Hindlimb muscle (tissue), 1 donor: ENCODE data around the gene UPK3B. TPM values are rescaled to one million over a fixed set of nuclear protein-coding genes. Genes with fewer than 3 reads are reported as not detected.
"Not testable (repeated sequence)": the region's sequence is repeated elsewhere in the genome, so short reads cannot be mapped to it uniquely, and the experiment has no call there.

Source experiments
- DNase-seq: peaks from one replicate; pipeline ENCODE4 v3.0.0-alpha.2; 2013
- polyA plus RNA-seq: library from polyadenylated mRNA; unstranded; fragments of 120-200 nt; gene quantifications from one replicate; pipeline ENCODE4 v1.2.1, GENCODE V29; 2013; ENCODE audit not compliant: insufficient read length

The UPK3B gene
- polyA plus RNA-seq, 1 donor, result 0.26 TPM

GRCh38 chr7:76492139-76492538 is 18.2 kb upstream of the UPK3B start:
- not testable (repeated sequence) for DNase-seq

GRCh38 chr7:76495717-76496116 is 14.6 kb upstream of the UPK3B start:
- DNase-seq, result not testable (repeated sequence)

- not testable (repeated sequence) for DNase-seq
Measured at GRCh38 chr7:76497918-76498582, 12.3 kb upstream of the UPK3B start.

- not testable (repeated sequence) for DNase-seq
Measured at GRCh38 chr7:76498583-76499200, 11.7 kb upstream of the UPK3B start.

GRCh38 chr7:76499201-76499923 is 11.0 kb upstream of the UPK3B start:
- not testable (repeated sequence) for DNase-seq

GRCh38 chr7:76499924-76500241 is 10.5 kb upstream of the UPK3B start:
- not testable (repeated sequence) for DNase-seq

- DNase-seq, result not testable (repeated sequence)
Measured at GRCh38 chr7:76502224-76502623, 8.1 kb upstream of the UPK3B start.

GRCh38 chr7:76502836-76503235 is 7.5 kb upstream of the UPK3B start:
- not testable (repeated sequence) for DNase-seq

- not testable (repeated sequence) for DNase-seq
Measured at GRCh38 chr7:76503244-76503643, 7.1 kb upstream of the UPK3B start.

GRCh38 chr7:76504351-76505167 is 5.8 kb upstream of the UPK3B start:
- DNase-seq, result not testable (repeated sequence)

GRCh38 chr7:76505168-76506080 is 4.9 kb upstream of the UPK3B start:
- DNase-seq, result no peak

GRCh38 chr7:76506081-76506440 is 4.3 kb upstream of the UPK3B start:
- DNase-seq, result no peak

- DNase-seq, result not testable (repeated sequence)
Measured at GRCh38 chr7:76506643-76507042, 3.7 kb upstream of the UPK3B start.

GRCh38 chr7:76507723-76508406 is 2.5 kb upstream of the UPK3B start:
- no peak for DNase-seq

GRCh38 chr7:76511200-76511910 is 1.0 kb downstream of the UPK3B start:
- DNase-seq, result not testable (repeated sequence)

GRCh38 chr7:76511911-76512885 is 1.8 kb downstream of the UPK3B start:
- DNase-seq, result not testable (repeated sequence)

GRCh38 chr7:76512941-76513816 is 2.8 kb downstream of the UPK3B start:
- DNase-seq, result no peak
